Activated naive CD8-positive, alpha-beta T cell (primary cell): ENCODE data around the gene CHMP5.

ENCODE experiments used
- H3K27ac Mint-ChIP-seq: one replicate; pipeline ENCODE4 v1.8.0; 2021; ENCODE audit warnings: mixed read lengths
- H3K27me3 Mint-ChIP-seq: one replicate; pipeline ENCODE4 v1.8.0; 2021; ENCODE audit warnings: mixed read lengths
- H3K36me3 Mint-ChIP-seq: one replicate; pipeline ENCODE4 v1.8.0; 2021; ENCODE audit warnings: mixed read lengths
- H3K4me1 Mint-ChIP-seq: one replicate; pipeline ENCODE4 v1.8.0; 2021; ENCODE audit warnings: low read depth, mixed read lengths
- H3K4me3 Mint-ChIP-seq: one replicate; pipeline ENCODE4 v1.8.0; 2021; ENCODE audit warnings: mild to moderate bottlenecking, mixed read lengths
- H3K9me3 Mint-ChIP-seq: one replicate; pipeline ENCODE4 v1.8.0; 2021; ENCODE audit warnings: low read depth, mixed read lengths

The CHMP5 gene

GRCh38 chr9:33233626-33234342 lies 31.1 kb upstream of the CHMP5 start:
- Mint-ChIP-seq H3K36me3 (no peaks in the 10 kb centered on the region), H3K4me3 (no peak overlapping the region), H3K4me1 (no peaks in the 10 kb centered on the region), H3K27ac (no peak overlapping the region), H3K9me3 (no peaks in the 10 kb centered on the region), H3K27me3 (no peaks in the 10 kb centered on the region)

- Mint-ChIP-seq H3K27ac (no peak overlapping the region), H3K27me3 (no peaks in the 10 kb centered on the region), H3K4me1 (peaks cover 3% of the 10 kb centered on the region), H3K4me3 (no peak overlapping the region), H3K36me3 (no peaks in the 10 kb centered on the region), H3K9me3 (no peaks in the 10 kb centered on the region)
These were observed 30.1 kb upstream of the CHMP5 start for GRCh38 chr9:33234511-33235467.

GRCh38 chr9:33236571-33236970 lies 28.3 kb upstream of the CHMP5 start:
- no peaks in the 10 kb centered on the region for H3K9me3 Mint-ChIP-seq
- peaks cover 5% of the 10 kb centered on the region for H3K4me1 Mint-ChIP-seq
- H3K4me3 Mint-ChIP-seq = no peak overlapping the region
- H3K27me3 Mint-ChIP-seq = no peaks in the 10 kb centered on the region
- H3K36me3 Mint-ChIP-seq = no peaks in the 10 kb centered on the region
- no peak overlapping the region for H3K27ac Mint-ChIP-seq

- Mint-ChIP-seq H3K4me1 (peaks cover 5% of the 10 kb centered on the region), H3K4me3 (no peak within 1 kb of the TSS), H3K27me3 (no peaks in the 10 kb centered on the region), H3K9me3 (no peaks in the 10 kb centered on the region), H3K27ac (no peak within 1 kb of the TSS), H3K36me3 (no peaks in the 10 kb centered on the region)
These were observed 24.9 kb upstream of the CHMP5 start, which contains the start of gene SPINK4 for GRCh38 chr9:33239921-33240320. Gene SPINK4 (plus strand): TSS chr9:33240167. CDS start chr9:33240209, 42 bp downstream.

- peaks cover 5% of the 10 kb centered on the region for H3K4me1 Mint-ChIP-seq
- no peak overlapping the region for H3K27ac Mint-ChIP-seq
- H3K4me3 Mint-ChIP-seq = no peak overlapping the region
- H3K9me3 Mint-ChIP-seq = no peaks in the 10 kb centered on the region
- no peaks in the 10 kb centered on the region for H3K36me3 Mint-ChIP-seq
- no peaks in the 10 kb centered on the region for H3K27me3 Mint-ChIP-seq
These were observed 23.6 kb upstream of the CHMP5 start for GRCh38 chr9:33241298-33241697.

- no peak overlapping the region for H3K4me3 Mint-ChIP-seq
- no peaks in the 10 kb centered on the region for H3K27me3 Mint-ChIP-seq
- H3K9me3 Mint-ChIP-seq = no peaks in the 10 kb centered on the region
- no peak overlapping the region for H3K27ac Mint-ChIP-seq
- peaks cover 5% of the 10 kb centered on the region for H3K36me3 Mint-ChIP-seq
- H3K4me1 Mint-ChIP-seq = peaks cover 5% of the 10 kb centered on the region
These were observed 22.2 kb upstream of the CHMP5 start for GRCh38 chr9:33242609-33243134.

- Mint-ChIP-seq H3K4me3 (no peak overlapping the region), H3K9me3 (no peaks in the 10 kb centered on the region), H3K27me3 (no peaks in the 10 kb centered on the region), H3K27ac (no peak overlapping the region), H3K36me3 (peaks cover 8% of the 10 kb centered on the region), H3K4me1 (peaks cover 5% of the 10 kb centered on the region)
These were observed 20.6 kb upstream of the CHMP5 start for GRCh38 chr9:33244137-33244784.

- Mint-ChIP-seq H3K27me3 (no peaks in the 10 kb centered on the region), H3K36me3 (peaks cover 8% of the 10 kb centered on the region), H3K4me1 (no peaks in the 10 kb centered on the region), H3K9me3 (no peaks in the 10 kb centered on the region), H3K27ac (no peak overlapping the region), H3K4me3 (no peak overlapping the region)
These were observed 19.5 kb upstream of the CHMP5 start for GRCh38 chr9:33245341-33245740.

- H3K36me3 Mint-ChIP-seq = peaks cover 8% of the 10 kb centered on the region
- no peak overlapping the region for H3K4me3 Mint-ChIP-seq
- H3K9me3 Mint-ChIP-seq = no peaks in the 10 kb centered on the region
- H3K27me3 Mint-ChIP-seq = no peaks in the 10 kb centered on the region
- no peak overlapping the region for H3K27ac Mint-ChIP-seq
- H3K4me1 Mint-ChIP-seq = no peaks in the 10 kb centered on the region
These were observed 18.5 kb upstream of the CHMP5 start for GRCh38 chr9:33246269-33246860.

- H3K27ac Mint-ChIP-seq = no peak overlapping the region
These were observed 16.2 kb upstream of the CHMP5 start for GRCh38 chr9:33248606-33249005.

GRCh38 chr9:33249087-33249658 lies 15.7 kb upstream of the CHMP5 start:
- peaks cover 8% of the 10 kb centered on the region for H3K36me3 Mint-ChIP-seq
- H3K9me3 Mint-ChIP-seq = no peaks in the 10 kb centered on the region

More at GRCh38 chr9:33248606-33249005, 16.2 kb upstream of the CHMP5 start:
- Mint-ChIP-seq H3K27me3 (no peaks in the 10 kb centered on the region), H3K4me3 (no peak overlapping the region), H3K4me1 (no peaks in the 10 kb centered on the region), H3K36me3 (peaks cover 8% of the 10 kb centered on the region), H3K9me3 (no peaks in the 10 kb centered on the region)

GRCh38 chr9:33249983-33250382 lies 14.9 kb upstream of the CHMP5 start:
- Mint-ChIP-seq H3K36me3 (peaks cover 8% of the 10 kb centered on the region), H3K4me1 (no peaks in the 10 kb centered on the region), H3K27ac (no peak overlapping the region), H3K4me3 (no peak overlapping the region), H3K9me3 (no peaks in the 10 kb centered on the region), H3K27me3 (no peaks in the 10 kb centered on the region)

More at GRCh38 chr9:33249087-33249658, 15.7 kb upstream of the CHMP5 start:
- Mint-ChIP-seq H3K27me3 (no peaks in the 10 kb centered on the region), H3K4me3 (no peak overlapping the region), H3K27ac (no peak overlapping the region), H3K4me1 (no peaks in the 10 kb centered on the region)

GRCh38 chr9:33250458-33250995 lies 14.3 kb upstream of the CHMP5 start:
- no peaks in the 10 kb centered on the region for H3K4me1 Mint-ChIP-seq
- H3K4me3 Mint-ChIP-seq = no peak overlapping the region
- H3K27me3 Mint-ChIP-seq = no peaks in the 10 kb centered on the region
- H3K9me3 Mint-ChIP-seq = no peaks in the 10 kb centered on the region
- H3K27ac Mint-ChIP-seq = no peak overlapping the region
- H3K36me3 Mint-ChIP-seq = peaks cover 8% of the 10 kb centered on the region

- Mint-ChIP-seq H3K27ac (no peak overlapping the region), H3K4me1 (peaks cover 4% of the 10 kb centered on the region), H3K4me3 (no peak overlapping the region), H3K9me3 (no peaks in the 10 kb centered on the region), H3K27me3 (no peaks in the 10 kb centered on the region), H3K36me3 (peaks cover 14% of the 10 kb centered on the region)
These were observed 10.6 kb upstream of the CHMP5 start for GRCh38 chr9:33254211-33254610.
